Heart left ventricle (tissue), 16 donors: ENCODE data around the gene NFX1. TPM values are rescaled to one million over a fixed set of nuclear protein-coding genes. Genes with fewer than 3 reads are reported as not detected.

Experiments
- ATAC-seq, 4 donors: fragments of 200-7000 bp; cut with Tn5 transposase; one replicate each; pipeline ENCODE4 v1.9.1; 2020 to 2022; ENCODE audit warnings: moderate library complexity in 4 of 4, mild to moderate bottlenecking in 3 of 4, moderate number of reproducible peaks in 1 of 4
- DNase-seq, 5 donors: peaks; one replicate each; pipeline ENCODE4 v3.0.0-alpha.2; 2020
- H3K27ac ChIP-seq, 12 donors: fragments of 200-600 bp; sonication (generic) in 4 of 12; one replicate each; pipeline versions ENCODE4 v1.5.0 to v1.8.0; 2016 to 2022; ENCODE audit warnings: mild to moderate bottlenecking in 2 of 12
- H3K27me3 ChIP-seq, 9 donors: fragments of 200-600 bp; sonication (generic) in 2 of 9; one replicate each; pipeline versions ENCODE4 v1.5.1 to v1.8.0; 2016 to 2022; ENCODE audit warnings: mild to moderate bottlenecking in 3 of 9
- H3K36me3 ChIP-seq, 9 donors: fragments of 200-600 bp; sonication (generic) in 2 of 9; one replicate each; pipeline versions ENCODE4 v1.5.0 to v1.8.0; 2018 to 2022; ENCODE audit warnings: mild to moderate bottlenecking in 2 of 9
- H3K4me1 ChIP-seq, 12 donors: fragments of 200-600 bp; sonication (generic) in 4 of 12; one replicate each; pipeline versions ENCODE4 v1.5.0 to v1.8.0; 2016 to 2022; ENCODE audit warnings: mild to moderate bottlenecking in 3 of 12
- H3K4me3 ChIP-seq, 12 donors: fragments of 200-600 bp; sonication (generic) in 4 of 12; one replicate each; pipeline versions ENCODE4 v1.5.0 to v1.8.0; 2017 to 2022; ENCODE audit warnings: mild to moderate bottlenecking in 9 of 12, moderate library complexity in 4 of 12
- H3K9me3 ChIP-seq, 12 donors: fragments of 200-600 bp; sonication (generic) in 4 of 12; one replicate each; pipeline versions ENCODE4 v1.5.0 to v1.8.0; 2016 to 2022; ENCODE audit warnings: mild to moderate bottlenecking in 1 of 12
- CTCF ChIP-seq, 12 donors: fragments of 200-600 bp; sonication (generic) in 4 of 12; IDR thresholded peaks; one replicate each; pipeline versions ENCODE4 v1.5.0 to v1.8.0; 2018 to 2022; ENCODE audit warnings: antibody characterized with exemption in 12 of 12, mild to moderate bottlenecking in 5 of 12
- POLR2A ChIP-seq, 2 donors: fragments of 450-650 bp; IDR thresholded peaks; one replicate each; pipeline ENCODE4 v1.6.1; 2017; ENCODE audit warnings: antibody characterized with exemption in 2 of 2, mild to moderate bottlenecking in 2 of 2, moderate library complexity in 2 of 2
- WGBS, 4 donors: extraction: QIAGEN DNeasy Blood & Tissue Kit in 2 of 4; methylation state at CpG; one replicate each; pipeline versions ENCODE4 v1.1.5 to v1.1.7; 2013 to 2018; 5-methylcytosine and 5-hydroxymethylcytosine counted together
- intact Hi-C, 10 donors: fragments of 100-400 bp; cut with DNase I; formaldehyde crosslinking; loops; one replicate each; pipeline versions ENCODE4 v1.11.1 to v1.14.2; 2022
- polyA plus RNA-seq, 2 donors: library from polyadenylated mRNA; stranded (reverse); fragments of 200-250 nt; gene quantifications; one replicate each; pipeline ENCODE4 v1.2.3, GENCODE V29; 2013
- total RNA-seq, 9 donors: library from RNA; depleted of rRNA in 2 of 9; stranded (reverse); fragments of >200 nt in 2 of 9; fragmentation: NEBNext Ultra II Directional in 3 of 9; extraction: Animal tissue kit (Norgen Biotek cat#: 25700) in 3 of 9; gene quantifications; one replicate each; pipeline versions ENCODE4 v1.1.0 to v1.2.4, GENCODE V29; 2016 to 2023
- donor health status: ischemic (EF 13 %, LVEDD 7.1; RV severe dilation, severe dysfunction).
- donor health status: healthy with polysubstance abuse.
- donor health status: DM: no; HTN: yes; CAD: no.
- donor health status: DM: no; HTN: no; CAD: no.
- donor health status: ischemic (EF 25% LVEDD 6.9; RV normal size, moderate dysfunction).
- donor health status: ischemic (EF 25% LVEDD 5.7; RV mildly dilated, moderate dysfunction).
- donor health status: healthy.
- donor health status: DM: yes; HTN: yes; CAD: no.
- donor health status: ischemic (EF 35%, LVEDD 5.7; RV mildly dilated, moderate dysfunction).
- donor health status: nonischemic (EF 11% LVEDD 7.7; RV severe dilation, severe dysfunction).
- donor health status: DM: yes; HTN: yes; CAD: no.
- donor health status: PGD.
- donor health status: ischemic (EF 29% LVEDD 5.4; RV normal size, mild dysfunction).
- donor health status: nonischemic (EF 23%, LVEDD 6.1; RV moderate dilation, normal function).

Gene NFX1
- total and polyA plus RNA-seq, 11 donors, result 13.7 to 42.0 (median 32.7) TPM

- no peak for ATAC-seq
- intact Hi-C loops, result loop anchor here in 1 of 10 donors (5.0 kb wide), 1 partner anchor 93 kb away; the partner anchor contains the start of gene B4GALT1
- Histone ChIP-seq H3K27me3 (no peaks in the 10 kb centered on the region), H3K4me1 (peaks cover 0 to 37% (median 19%) of the 10 kb centered on the region in 12 donors), H3K36me3 (peaks cover 0 to 73% (median 71%) of the 10 kb centered on the region in 9 donors), H3K27ac (no peak overlapping the region), H3K9me3 (no peaks in the 10 kb centered on the region), H3K4me3 (no peak overlapping the region)
- no peak for DNase-seq
- 90 to 96% (median 92%) methylated on average over 1 of the region's 1 CpG for WGBS, 4 donors
- TF ChIP-seq POLR2A (IDR thresholded peaks at IDR 0.05), result no peak
- no peak for TF ChIP-seq CTCF (IDR thresholded peaks at IDR 0.05)
These were observed 29.9 kb upstream of the NFX1 start for GRCh38 chr9:33260372-33260771.

- Histone ChIP-seq H3K9me3 (no peaks in the 10 kb centered on the region), H3K4me3 (peak overlapping the region; percentile 66 to 97 (median 91)), H3K36me3 (peaks cover 0 to 68% (median 65%) of the 10 kb centered on the region in 9 donors), H3K27me3 (no peaks in the 10 kb centered on the region), H3K4me1 (peaks cover 0 to 36% (median 23%) of the 10 kb centered on the region in 12 donors), H3K27ac (peak overlapping the region; percentile 76 to 99 (median 94))
- TF ChIP-seq CTCF (IDR thresholded peaks at IDR 0.05), result no peak
- no peak for TF ChIP-seq POLR2A (IDR thresholded peaks at IDR 0.05)
- ATAC-seq, result peak; percentile 6 to 8 (median 7)
- intact Hi-C loops, result loop anchor here in 2 of 10 donors (1.0 to 5.0 kb wide), 2 partner anchors 27 to 96 kb away; partner anchors contain the start of genes B4GALT1 (in 1 of the 2) and NFX1 (in 1 of the 2)
- WGBS, 4 donors, result 3 to 6% (median 4%) methylated on average over 25 of the region's 25 CpGs
- peak in 1 of 5 donors; percentile 18 for DNase-seq
These were observed 26.9 kb upstream of the NFX1 start for GRCh38 chr9:33263131-33264002.

GRCh38 chr9:33264003-33264472 is 26.3 kb upstream of the NFX1 start:
- intact Hi-C loops, result loop anchor here in 2 of 10 donors (1.0 to 5.0 kb wide), 2 partner anchors 26 to 97 kb away; partner anchors contain the start of genes B4GALT1 (in 1 of the 2) and NFX1 (in 1 of the 2)
- TF ChIP-seq CTCF (IDR thresholded peaks at IDR 0.05), result no peak
- no peak for TF ChIP-seq POLR2A (IDR thresholded peaks at IDR 0.05)
- Histone ChIP-seq H3K27me3 (no peaks in the 10 kb centered on the region), H3K27ac (peak overlapping the region; percentile 76 to 99 (median 94)), H3K4me1 (peaks cover 0 to 36% (median 23%) of the 10 kb centered on the region in 12 donors), H3K9me3 (no peaks in the 10 kb centered on the region), H3K36me3 (peaks cover 0 to 68% (median 64%) of the 10 kb centered on the region in 9 donors), H3K4me3 (peak overlapping the region; percentile 66 to 97 (median 91))
- WGBS, 4 donors, result 0% methylated on average over 35 to 37 of the region's 37 CpGs
- peak; percentile 1 to 32 (median 14) for ATAC-seq
- peak; percentile 51 to 78 (median 62) for DNase-seq
